GM21360 (cell line): Measurements from ENCODE around the gene STAM.

ENCODE experiments used
- ATAC-seq: cut with Tn5 transposase; IDR thresholded peaks from one replicate; pipeline ENCODE4 v1.9.1; 2021; ENCODE audit warnings: mild to moderate bottlenecking, moderate library complexity; ENCODE audit not compliant: unreplicated experiment

STAM gene

GRCh38 chr10:17758200-17758599 lies 114.2 kb downstream of the STAM start:
- no peak for ATAC-seq

GRCh38 chr10:17758896-17759295 lies 114.9 kb downstream of the STAM start:
- ATAC-seq: no peak

GRCh38 chr10:17764142-17764541 lies 120.2 kb downstream of the STAM start:
- no peak for ATAC-seq

DNA sequence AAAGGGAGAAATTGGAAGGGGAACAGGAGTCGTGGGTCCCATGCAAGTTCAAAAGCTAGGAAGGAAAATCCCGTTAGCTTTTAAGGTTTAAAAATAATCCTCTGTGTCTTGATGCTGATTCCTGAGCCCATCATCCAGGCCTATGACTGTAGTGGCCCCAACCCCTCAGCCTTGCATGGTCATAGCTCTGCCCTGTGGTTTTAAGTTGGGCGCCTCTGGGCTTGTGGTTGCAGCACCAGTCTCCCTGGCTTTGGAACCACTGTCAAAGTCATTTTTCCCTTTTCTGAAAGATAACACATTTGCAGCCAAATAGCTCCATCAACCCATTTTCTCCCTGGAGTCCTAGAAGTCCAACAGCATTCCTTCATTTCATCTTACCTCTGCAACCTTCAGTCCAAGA lies 121.7 kb downstream of the STAM start:
- no peak for ATAC-seq
